Esophagus muscularis mucosa (tissue), 4 donors: ENCODE measurements around the gene NCKAP5. TPM values are rescaled to one million over a fixed set of nuclear protein-coding genes. Genes with fewer than 3 reads are reported as not detected.

Source experiments
- DNase-seq: peaks from one replicate; pipeline ENCODE4 v3.0.0-alpha.2; 2017; ENCODE audit errors: extremely low spot score
- H3K27ac ChIP-seq, 4 donors: fragments of 200-600 bp; sonication (generic); replicated peaks in 1 of 4; 1 replicate in 3 of 4; 2 replicates in 1 of 4; pipeline ENCODE4 v1.5.1; 2016 to 2019; ENCODE audit warnings: mild to moderate bottlenecking in 1 of 4
- H3K27me3 ChIP-seq, 4 donors: fragments of 200-600 bp; sonication (generic); one replicate each; pipeline versions ENCODE4 v1.5.1 to v1.6.0; 2016 to 2019
- H3K36me3 ChIP-seq, 4 donors: fragments of 200-600 bp; sonication (generic); one replicate each; pipeline ENCODE4 v1.5.1; 2016 to 2019
- H3K4me1 ChIP-seq, 4 donors: fragments of 200-600 bp; sonication (generic); one replicate each; pipeline ENCODE4 v1.5.1; 2016 to 2019
- H3K4me3 ChIP-seq, 4 donors: fragments of 200-600 bp; sonication (generic); 1 replicate in 2 of 4; 2 replicates in 2 of 4; pipeline ENCODE4 v1.5.1; 2016 to 2019; ENCODE audit warnings: mild to moderate bottlenecking in 4 of 4, moderate library complexity in 1 of 4
- H3K9me3 ChIP-seq, 4 donors: fragments of 200-600 bp; sonication (generic); 1 replicate in 3 of 4; 2 replicates in 1 of 4; pipeline ENCODE4 v1.5.1; 2016 to 2019
- CTCF ChIP-seq, 3 experiments: fragments of 200-600 bp in 2 of 3; fragments of 450-650 bp in 1 of 3; sonication (generic) in 2 of 3; IDR thresholded peaks; one replicate each; pipeline ENCODE4 v1.5.1; 2017 to 2019; ENCODE audit warnings: antibody characterized with exemption in 3 of 3, mild to moderate bottlenecking in 2 of 3, moderate library complexity in 1 of 3
- EP300 ChIP-seq: sonication (generic); formaldehyde crosslinking; IDR thresholded peaks from one replicate; pipeline ENCODE4 v1.6.1; 2017; ENCODE audit warnings: antibody characterized with exemption
- POLR2A ChIP-seq: fragments of 450-650 bp; IDR thresholded peaks from one replicate; pipeline ENCODE4 v1.6.1; 2017; ENCODE audit warnings: antibody characterized with exemption, moderate library complexity, mild to moderate bottlenecking, low read depth
- POLR2AphosphoS5 ChIP-seq, 2 donors: sonication (generic); formaldehyde crosslinking; IDR thresholded peaks; one replicate each; pipeline ENCODE4 v1.6.1; 2017; ENCODE audit warnings: antibody characterized with exemption in 2 of 2
- WGBS: methylation state at CpG from one replicate; pipeline ENCODE4 v1.1.5; 2018; 5-methylcytosine and 5-hydroxymethylcytosine counted together
- intact Hi-C: fragments of 100-400 bp; cut with DNase I; formaldehyde crosslinking; loops from one replicate; pipeline ENCODE4 v1.15.1; 2023
- total RNA-seq, 4 donors: library from RNA; depleted of rRNA; stranded (reverse); fragments of >200 nt; gene quantifications; one replicate each; pipeline versions ENCODE4 v1.1.0 to v1.2.1, GENCODE V29; 2016

NCKAP5 gene
- total RNA-seq, 4 donors from 2014 or later, result 0.33 to 1.8 (median 1.0) TPM

- Histone ChIP-seq H3K27ac (no peak overlapping the region), H3K4me1 (no peaks in the 10 kb centered on the region), H3K9me3 (no peaks in the 10 kb centered on the region), H3K27me3 (peaks cover 0 to 8% (median 0%) of the 10 kb centered on the region in 4 donors), H3K36me3 (no peaks in the 10 kb centered on the region), H3K4me3 (no peak overlapping the region)
- no peak for DNase-seq
- intact Hi-C loops, result no loop called here
- WGBS, result 73% methylated on average over 12 of the region's 12 CpGs
- TF ChIP-seq CTCF (IDR thresholded peaks at IDR 0.05) (peak; percentile 19 to 62 (median 21)), POLR2A (no peak)
These were observed 916.9 kb downstream of the NCKAP5 start for GRCh38 chr2:132651115-132652045.

- no peaks in the 10 kb centered on the region for H3K9me3 ChIP-seq
- intact Hi-C loops, result no loop called here
- H3K4me3 ChIP-seq, result no peak overlapping the region
- no peaks in the 10 kb centered on the region for H3K36me3 ChIP-seq
- peaks cover 0 to 17% (median 0%) of the 10 kb centered on the region in 4 donors for H3K27me3 ChIP-seq
- no peak for DNase-seq
- no peak for TF ChIP-seq POLR2AphosphoS5 (IDR thresholded peaks at IDR 0.05)
- TF ChIP-seq CTCF (IDR thresholded peaks at IDR 0.05), result no peak
- TF ChIP-seq EP300, result no peak
- TF ChIP-seq POLR2A, result no peak
- H3K4me1 ChIP-seq, result no peaks in the 10 kb centered on the region
- 77% methylated on average over 8 of the region's 8 CpGs for WGBS
- H3K27ac ChIP-seq, result no peak overlapping the region
These were observed 921.6 kb downstream of the NCKAP5 start for GRCh38 chr2:132646540-132647108.

- intact Hi-C loops, result no loop called here
- no peaks in the 10 kb centered on the region for H3K36me3 ChIP-seq
- H3K4me1 ChIP-seq, result no peaks in the 10 kb centered on the region
- peaks cover 0 to 17% (median 0%) of the 10 kb centered on the region in 4 donors for H3K27me3 ChIP-seq
- H3K4me3 ChIP-seq, result no peak overlapping the region
- TF ChIP-seq POLR2A (no peak), EP300 (no peak), CTCF (IDR thresholded peaks at IDR 0.05) (no peak), POLR2AphosphoS5 (IDR thresholded peaks at IDR 0.05) (no peak)
- no peak overlapping the region for H3K27ac ChIP-seq
- no peak for DNase-seq
- H3K9me3 ChIP-seq, result no peaks in the 10 kb centered on the region
- WGBS, result 87% methylated on average over 17 of the region's 18 CpGs
These were observed 922.3 kb downstream of the NCKAP5 start for GRCh38 chr2:132645722-132646539.

GRCh38 chr2:132645176-132645575 lies 923.1 kb downstream of the NCKAP5 start:
- no peaks in the 10 kb centered on the region for H3K36me3 ChIP-seq
- WGBS, result 80% methylated on average over 35 of the region's 35 CpGs
- no peak for DNase-seq
- no peaks in the 10 kb centered on the region for H3K4me1 ChIP-seq
- H3K9me3 ChIP-seq, result no peaks in the 10 kb centered on the region
- H3K4me3 ChIP-seq, result peak overlapping the region in 1 of 4 donors; percentile 15
- TF ChIP-seq CTCF (IDR thresholded peaks at IDR 0.05) (no peak), POLR2A (no peak), EP300 (no peak), POLR2AphosphoS5 (IDR thresholded peaks at IDR 0.05) (no peak)
- intact Hi-C loops, result no loop called here
- no peak overlapping the region for H3K27ac ChIP-seq
- H3K27me3 ChIP-seq, result peaks cover 0 to 17% (median 0%) of the 10 kb centered on the region in 4 donors
